T-helper 2 cell treated with Interferon-gamma antibody and Interleukin-4, amounts not matched to agents 100 ng/mL and 5 ng/mL, for 36 hours (primary cell): ENCODE results near the gene TRPV2. TPM values are rescaled to one million over a fixed set of nuclear protein-coding genes. Genes with fewer than 3 reads are reported as not detected.

Experiments
- intact Hi-C: fragments of 100-400 bp; cut with micrococcal nuclease; formaldehyde crosslinking; loops from one replicate; pipeline ENCODE4 v1.15.1; 2023
- total RNA-seq: library from RNA; stranded (reverse); gene quantifications from 2 replicates; pipeline ENCODE4 v1.2.3, GENCODE V29; 2022

Gene TRPV2
- total RNA-seq, 1 donor from 2014 or later = 135 TPM

DNA sequence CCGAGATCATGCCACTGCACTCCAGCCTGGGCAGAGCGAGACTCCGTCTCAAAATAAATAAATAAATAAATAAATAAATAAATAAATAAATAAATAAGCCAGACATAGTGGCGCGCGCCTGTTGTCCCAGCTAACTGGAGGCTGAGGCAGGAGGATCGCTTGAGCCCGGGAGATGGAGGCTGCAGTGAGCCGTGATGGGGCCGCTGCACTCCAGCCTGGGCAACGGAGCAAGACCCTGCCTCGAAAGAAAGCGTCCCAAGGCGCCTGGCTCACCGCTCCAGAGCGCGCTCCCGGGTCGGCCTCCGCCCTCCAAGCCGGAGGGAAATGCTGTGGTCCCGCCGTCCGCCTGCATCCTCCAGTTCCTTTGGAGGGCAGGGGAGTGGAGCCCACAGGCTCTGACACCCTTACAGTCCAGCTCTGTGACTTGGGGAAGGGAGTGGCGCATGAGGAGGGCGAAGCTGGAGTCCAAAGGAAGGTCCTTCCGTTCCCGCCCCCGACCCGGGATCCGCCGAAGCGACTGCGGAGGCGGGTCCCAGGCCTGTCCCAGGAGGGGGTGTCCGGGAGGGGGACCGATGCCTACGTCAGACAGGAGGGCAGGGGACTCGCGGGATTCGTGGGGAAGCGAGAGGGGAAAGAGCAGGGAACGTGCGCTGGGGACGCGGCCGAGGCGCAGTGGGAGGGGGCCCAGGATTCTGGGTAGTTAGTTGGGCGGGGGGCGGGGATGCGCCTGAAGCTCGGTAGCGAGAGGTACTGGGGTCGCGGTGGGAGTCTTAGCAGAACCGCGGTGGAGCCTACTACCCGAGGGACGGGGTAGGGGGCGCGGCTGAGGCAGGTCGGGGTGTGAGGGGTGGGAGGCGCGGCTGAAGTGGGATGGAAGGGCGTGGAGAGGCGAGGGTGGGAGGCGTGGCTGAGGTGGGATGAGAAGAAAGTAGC lies 8.4 kb upstream of the TRPV2 start:
- intact Hi-C loops = no loop called here

DNA sequence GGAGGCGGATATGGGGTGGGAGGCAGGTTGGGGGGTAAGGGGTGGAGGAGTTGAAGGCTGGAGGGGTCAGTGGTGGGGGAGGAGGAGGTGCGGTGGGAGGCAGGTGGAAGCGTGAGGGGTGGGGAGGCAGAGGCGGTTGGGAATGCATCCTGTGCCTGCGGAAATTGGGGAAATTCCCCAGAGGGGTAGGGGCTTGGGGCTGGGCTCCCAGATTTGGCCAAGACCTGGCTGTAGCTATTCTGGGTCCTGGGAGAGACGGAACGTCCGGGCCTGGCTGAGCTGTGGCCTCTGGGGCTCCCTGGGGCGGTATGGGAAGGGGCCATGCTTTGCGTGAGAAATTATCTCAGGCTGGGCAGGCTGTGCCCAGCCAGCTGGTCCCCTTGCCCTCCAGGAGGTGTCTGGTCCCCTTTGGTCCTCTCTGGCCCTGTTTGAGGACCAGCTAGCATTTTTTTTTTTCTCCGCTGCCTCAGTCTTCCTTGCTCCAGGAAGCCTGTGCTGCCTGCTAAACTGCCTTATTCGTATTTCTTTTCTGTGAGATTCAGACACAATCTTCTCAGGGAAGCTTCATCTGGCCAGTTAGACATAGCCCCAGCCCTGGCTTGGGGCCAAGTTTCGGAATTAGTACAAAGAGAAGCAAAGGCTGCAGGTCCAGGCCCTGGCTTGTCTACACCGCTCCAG lies 7.3 kb upstream of the TRPV2 start:
- intact Hi-C loops = no loop called here

DNA sequence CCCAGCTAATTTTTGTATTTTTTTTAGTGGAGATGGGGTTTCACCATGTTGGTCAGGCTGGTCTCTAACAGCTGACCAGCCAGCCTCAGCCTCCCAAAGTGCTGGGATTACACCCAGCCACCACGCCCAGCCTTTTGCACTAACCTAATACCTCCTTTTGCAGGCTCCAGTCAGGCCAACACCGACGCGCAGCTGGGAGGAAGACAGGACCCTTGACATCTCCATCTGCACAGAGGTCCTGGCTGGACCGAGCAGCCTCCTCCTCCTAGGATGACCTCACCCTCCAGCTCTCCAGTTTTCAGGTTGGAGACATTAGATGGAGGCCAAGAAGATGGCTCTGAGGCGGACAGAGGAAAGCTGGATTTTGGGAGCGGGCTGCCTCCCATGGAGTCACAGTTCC lies 2.0 kb downstream of the TRPV2 start:
- intact Hi-C loops = loop anchor here (10.0 kb wide), 3 partner anchors 53 to 237 kb away; partner anchors contain the start of genes NCOR1, PIGL and ZNF624

DNA sequence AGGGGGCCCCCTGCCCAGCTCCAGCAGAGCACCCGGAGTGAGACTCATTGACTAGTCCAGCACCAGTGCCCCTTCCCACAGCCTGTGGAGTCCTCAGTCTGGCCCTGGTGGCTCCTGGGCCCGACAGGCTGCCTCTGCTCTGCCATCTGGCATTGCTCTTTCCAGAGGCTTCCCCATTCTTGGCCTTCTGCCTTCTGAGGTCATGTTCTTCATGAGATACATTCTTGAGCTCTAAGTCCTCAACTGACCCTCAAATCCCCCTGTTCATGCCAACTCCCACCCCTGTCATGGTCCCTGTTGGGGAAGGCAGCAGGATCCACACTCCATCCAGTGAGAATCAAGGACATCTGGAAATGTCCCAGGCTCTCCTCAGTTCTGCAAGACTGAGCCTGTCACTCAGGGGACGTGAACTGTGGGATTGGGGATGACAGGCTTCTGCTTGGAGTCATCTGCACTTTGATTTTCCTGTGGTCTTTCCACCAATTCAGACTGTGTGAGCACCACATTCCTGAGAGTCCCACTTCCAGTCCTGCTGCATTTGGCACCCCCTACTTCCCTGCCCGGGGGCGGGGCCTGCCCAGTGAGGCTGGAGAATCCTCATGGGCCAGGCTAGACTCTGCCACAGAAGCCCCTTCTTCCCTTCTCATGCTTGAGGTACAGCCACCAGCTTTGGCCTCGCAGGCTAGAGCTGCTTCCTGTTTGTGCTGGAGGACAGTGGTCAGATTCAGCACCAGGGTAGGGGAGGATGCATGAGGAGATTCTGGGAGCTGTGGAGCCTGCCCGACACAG lies 2.7 kb downstream of the TRPV2 start:
- intact Hi-C loops = loop anchor here (10.0 kb wide), 3 partner anchors 53 to 237 kb away; partner anchors contain the start of genes NCOR1, PIGL and ZNF624

DNA sequence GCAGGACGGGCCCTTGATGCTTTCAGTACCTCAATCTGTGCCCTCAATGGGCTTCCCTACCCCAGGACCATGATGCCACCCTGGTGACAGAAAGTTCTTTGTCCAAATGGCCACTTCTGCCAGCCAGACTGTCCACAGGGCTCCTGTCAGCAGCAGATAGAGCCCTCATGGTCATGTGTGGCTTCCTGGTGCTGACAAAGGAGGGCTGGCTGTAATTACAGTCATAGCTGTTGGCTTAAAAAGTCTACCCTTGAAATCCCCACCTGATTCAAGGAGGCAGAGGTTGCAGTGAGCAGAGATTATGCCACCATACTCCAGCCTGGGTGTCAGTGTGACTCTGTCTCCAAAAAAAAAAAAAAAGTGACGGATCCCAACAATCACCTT lies 3.3 kb downstream of the TRPV2 start:
- intact Hi-C loops = loop anchor here (10.0 kb wide), 3 partner anchors 54 to 236 kb away; partner anchors contain the start of genes NCOR1, PIGL and ZNF624

DNA sequence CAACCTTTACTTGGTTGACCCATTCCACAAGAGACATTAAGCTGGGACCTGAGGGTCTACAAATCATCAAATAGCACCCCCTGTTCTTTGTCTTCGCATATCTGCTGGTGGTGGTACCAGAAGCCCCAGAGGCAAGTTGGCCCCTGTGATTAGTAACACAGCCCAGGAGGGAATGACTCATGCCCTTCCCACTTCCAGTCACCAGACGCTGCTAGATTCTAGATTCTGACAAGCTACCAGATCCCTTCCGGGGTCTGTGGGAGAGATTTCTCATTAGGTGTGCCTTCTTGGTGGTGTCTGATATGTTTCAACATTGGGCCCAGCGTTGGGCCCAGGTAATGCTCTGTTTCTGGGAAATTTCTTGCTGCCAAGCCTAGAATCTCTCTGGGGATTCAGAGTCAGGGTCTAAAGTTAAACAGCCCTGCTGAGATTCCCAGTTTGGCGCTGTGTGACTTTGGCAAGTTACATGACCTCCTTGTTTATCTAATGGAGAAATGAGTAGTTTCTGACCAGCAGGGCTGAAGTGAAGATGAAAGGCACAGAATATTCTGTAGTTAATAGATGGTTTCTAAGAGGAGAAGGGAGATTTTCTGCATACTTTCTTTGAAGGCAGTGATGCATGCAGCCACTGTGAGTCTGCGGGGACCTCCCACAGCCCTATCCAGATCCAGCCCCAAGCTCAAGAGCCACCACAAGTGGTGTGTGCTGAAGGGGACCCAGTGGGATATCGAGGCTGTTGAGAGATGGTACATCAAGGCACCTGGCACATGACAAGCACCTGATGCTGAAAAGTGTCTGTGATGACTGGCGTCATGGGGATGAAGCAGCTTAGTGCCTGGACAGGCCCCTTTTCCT lies 3.9 kb downstream of the TRPV2 start:
- intact Hi-C loops = loop anchor here (10.0 kb wide), 3 partner anchors 54 to 236 kb away; partner anchors contain the start of genes NCOR1, PIGL and ZNF624

DNA sequence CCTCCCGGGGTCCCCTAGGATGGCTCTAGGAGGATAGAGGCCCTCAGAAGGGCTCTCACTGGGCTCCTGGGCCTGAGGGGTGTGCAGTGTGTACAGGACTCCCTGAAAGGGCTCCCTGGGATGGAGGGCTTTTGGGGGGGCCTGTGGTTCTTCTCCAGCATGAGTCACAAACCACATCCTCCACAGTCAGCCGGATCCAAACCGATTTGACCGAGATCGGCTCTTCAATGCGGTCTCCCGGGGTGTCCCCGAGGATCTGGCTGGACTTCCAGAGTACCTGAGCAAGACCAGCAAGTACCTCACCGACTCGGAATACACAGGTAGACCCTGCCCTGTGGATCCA lies 4.5 kb downstream of the TRPV2 start:
- intact Hi-C loops = loop anchor here (10.0 kb wide), 3 partner anchors 55 to 235 kb away; partner anchors contain the start of genes NCOR1, PIGL and ZNF624

DNA sequence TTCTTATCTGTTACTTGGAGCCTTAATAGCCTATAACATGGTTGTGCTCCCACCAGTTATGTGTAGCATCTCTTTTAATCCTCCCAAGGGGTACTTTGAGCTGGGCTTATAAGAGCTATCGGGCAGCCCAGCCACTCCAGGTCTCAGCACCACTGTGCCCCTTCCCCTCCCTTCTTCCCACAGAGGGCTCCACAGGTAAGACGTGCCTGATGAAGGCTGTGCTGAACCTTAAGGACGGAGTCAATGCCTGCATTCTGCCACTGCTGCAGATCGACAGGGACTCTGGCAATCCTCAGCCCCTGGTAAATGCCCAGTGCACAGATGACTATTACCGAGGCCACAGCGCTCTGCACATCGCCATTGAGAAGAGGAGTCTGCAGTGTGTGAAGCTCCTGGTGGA lies 7.0 kb downstream of the TRPV2 start:
- intact Hi-C loops = no loop called here

DNA sequence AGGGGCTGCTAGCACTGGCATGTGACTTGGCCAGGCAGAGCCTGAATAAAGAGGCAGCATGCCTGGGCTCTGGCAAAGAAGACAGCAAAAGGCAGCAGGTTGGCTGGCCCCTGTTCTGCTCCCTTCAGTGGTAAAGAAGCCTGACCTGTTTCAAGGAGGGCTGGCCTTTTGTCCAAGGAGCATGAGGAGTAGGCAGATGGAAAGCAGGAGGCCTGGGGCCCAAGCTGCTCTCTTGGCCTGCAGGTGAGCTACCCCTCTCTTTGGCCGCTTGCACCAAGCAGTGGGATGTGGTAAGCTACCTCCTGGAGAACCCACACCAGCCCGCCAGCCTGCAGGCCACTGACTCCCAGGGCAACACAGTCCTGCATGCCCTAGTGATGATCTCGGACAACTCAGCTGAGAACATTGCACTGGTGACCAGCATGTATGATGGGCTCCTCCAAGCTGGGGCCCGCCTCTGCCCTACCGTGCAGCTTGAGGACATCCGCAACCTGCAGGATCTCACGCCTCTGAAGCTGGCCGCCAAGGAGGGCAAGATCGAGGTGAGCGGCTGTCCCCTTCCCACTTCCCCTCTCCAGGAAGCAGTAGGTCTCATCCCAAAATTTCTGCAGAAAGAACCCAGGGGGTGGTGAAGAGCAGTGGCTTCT lies 8.0 kb downstream of the TRPV2 start:
- intact Hi-C loops = no loop called here

DNA sequence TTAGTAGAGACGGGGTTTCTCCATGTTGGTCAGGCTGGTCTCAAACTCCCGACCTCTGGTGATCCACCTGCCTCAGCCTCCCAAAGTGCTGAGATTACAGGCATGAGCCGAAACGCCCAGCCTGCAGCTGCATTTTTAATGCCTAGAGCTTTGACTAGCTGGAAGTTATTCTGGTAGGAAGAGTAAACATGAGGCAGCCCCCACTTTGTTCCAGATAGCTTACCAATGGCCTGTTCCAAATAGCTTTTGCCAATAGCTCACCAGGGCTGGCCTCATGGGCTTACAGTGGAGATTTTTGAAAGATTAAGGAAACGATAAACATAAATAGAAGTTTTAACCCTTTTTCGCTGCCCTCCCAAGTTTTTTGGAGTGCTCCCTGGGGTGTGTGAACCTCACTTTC lies 9.8 kb downstream of the TRPV2 start:
- intact Hi-C loops = no loop called here

DNA sequence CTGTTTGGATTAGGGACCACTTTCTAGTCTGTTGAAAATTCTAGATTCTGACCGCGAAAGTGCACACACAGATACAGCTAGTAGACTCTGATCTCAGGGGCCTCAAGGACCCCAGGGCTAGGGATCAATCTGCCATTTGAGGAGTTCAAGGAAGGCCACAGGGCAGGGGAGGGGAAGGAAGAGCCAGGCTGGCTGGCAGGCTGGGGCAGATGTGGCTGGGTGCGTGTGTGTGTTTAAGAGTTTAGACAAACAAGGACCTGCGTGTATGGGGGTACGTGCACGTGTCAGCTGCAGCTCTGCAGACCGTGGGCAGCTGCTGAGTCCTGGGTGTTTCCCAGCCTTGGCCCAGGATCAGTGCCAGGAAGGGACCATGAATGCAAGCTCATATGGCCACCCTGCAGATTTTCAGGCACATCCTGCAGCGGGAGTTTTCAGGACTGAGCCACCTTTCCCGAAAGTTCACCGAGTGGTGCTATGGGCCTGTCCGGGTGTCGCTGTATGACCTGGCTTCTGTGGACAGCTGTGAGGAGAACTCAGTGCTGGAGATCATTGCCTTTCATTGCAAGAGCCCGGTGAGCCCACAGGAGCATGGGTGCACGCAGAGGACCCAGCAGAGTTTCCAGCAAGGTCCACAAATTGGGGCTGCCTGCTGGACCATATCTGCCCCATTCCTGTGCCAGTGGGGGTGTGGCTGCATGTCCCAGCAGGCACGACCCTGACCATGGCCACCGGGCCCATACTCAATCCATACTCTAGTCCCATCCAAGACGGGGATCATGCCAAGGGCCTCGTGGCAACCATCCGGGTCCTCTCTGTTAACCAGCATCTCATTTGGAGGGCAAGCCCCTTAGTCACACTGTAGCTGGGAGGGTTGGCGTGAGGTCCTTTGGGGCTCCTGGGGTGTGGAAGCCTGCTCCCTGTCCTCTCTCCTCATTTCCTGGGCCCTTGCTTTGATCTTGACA lies 10.6 kb downstream of the TRPV2 start:
- intact Hi-C loops = no loop called here

DNA sequence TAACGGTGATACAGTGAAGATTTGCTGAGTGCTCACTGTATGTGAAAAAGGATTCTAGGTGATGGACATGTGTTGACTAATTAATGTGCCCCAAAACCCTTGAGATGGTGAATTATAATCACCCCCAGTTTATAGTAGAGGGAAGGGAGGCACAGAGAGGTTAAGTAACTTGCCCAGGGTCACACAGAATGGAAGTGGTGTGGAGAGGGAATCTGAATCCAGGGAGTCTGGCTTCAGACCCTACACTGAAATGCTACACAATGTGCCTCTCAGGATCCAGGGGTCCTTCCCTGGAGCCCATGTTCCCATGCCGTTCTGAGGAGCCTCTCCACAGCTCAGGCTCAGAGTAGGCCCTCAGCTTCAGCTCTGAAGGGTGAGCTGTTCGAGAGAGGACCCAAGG lies 11.6 kb downstream of the TRPV2 start:
- intact Hi-C loops = no loop called here

DNA sequence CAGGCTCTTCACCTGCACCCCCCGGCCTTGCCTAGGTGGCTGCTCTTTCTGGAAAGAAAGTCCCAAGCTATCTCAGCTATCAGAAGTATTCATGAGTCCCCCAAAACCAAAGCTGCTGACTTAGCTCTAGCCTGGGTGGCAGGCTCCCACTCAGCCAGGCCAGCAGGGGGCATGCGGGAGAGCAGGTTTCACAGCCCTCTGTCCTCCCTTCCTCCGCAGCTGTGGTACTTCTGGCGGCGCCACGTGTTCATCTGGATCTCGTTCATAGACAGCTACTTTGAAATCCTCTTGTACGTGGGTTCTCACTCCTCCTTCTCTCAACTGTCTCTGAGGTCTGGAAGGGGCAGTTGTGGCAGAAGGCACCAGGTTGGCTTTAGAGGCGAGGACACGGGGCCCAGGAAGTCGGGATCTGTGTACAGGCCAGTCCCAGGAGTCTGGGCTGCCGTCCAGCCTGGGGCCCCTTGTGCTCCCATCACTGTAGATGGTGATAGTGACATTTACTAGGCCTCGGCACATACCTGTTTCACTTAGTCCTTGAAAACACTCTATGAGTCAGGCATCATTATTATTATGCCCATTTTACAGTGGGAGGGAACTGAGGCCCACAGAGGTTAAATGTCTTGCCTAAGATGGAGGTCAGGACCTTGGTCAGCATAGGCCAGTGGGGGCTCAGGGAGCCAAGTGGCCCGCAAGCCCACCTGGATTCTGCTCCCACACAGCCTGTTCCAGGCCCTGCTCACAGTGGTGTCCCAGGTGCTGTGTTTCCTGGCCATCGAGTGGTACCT lies 12.9 kb downstream of the TRPV2 start:
- intact Hi-C loops = no loop called here

DNA sequence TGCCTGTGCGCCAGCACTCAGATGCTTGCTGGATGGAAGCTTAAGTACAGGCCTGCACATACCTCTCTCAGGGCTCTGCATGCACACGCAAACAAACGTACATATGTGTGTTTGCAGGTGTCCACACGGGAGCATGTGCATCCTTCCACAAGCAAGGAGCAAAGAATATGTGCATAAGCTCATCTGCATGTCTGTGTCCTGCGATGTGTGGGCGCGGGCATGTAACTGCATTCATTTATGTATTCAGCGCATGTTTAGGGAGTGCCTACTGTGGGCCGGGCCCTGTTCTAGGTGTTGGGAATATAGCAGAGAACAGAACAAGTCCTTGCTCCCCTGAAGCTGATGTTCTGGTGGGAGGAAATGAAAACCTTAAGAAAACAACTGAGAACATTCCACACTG lies 13.7 kb downstream of the TRPV2 start:
- intact Hi-C loops = no loop called here

DNA sequence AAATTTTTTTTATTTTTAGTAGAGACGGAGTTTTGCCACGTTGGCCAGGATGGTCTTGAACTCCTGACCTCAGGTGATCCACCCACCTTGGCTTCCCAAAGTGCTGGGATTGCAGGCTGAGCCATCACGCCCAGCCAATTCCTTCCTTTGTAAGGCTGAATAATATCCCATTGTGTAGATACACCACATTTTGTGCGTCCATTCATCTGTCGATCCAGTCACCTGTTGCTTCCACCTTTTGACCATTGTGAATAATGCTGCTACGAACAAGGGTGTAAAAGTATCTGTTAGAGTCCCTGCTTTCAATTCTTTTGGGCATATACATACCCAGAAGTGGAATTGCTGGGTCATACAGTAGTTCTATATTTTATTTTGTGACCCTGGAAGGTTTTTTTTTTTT lies 15.3 kb downstream of the TRPV2 start:
- intact Hi-C loops = no loop called here

DNA sequence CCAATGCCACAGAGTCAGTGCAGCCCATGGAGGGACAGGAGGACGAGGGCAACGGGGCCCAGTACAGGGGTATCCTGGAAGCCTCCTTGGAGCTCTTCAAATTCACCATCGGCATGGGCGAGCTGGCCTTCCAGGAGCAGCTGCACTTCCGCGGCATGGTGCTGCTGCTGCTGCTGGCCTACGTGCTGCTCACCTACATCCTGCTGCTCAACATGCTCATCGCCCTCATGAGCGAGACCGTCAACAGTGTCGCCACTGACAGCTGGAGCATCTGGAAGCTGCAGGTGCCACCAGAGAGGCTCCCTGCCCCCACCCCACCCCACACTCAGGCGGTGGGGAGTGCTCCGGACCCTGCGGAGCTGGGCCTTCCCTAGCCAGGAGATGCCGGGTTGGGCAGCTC lies 16.6 kb downstream of the TRPV2 start:
- intact Hi-C loops = no loop called here

DNA sequence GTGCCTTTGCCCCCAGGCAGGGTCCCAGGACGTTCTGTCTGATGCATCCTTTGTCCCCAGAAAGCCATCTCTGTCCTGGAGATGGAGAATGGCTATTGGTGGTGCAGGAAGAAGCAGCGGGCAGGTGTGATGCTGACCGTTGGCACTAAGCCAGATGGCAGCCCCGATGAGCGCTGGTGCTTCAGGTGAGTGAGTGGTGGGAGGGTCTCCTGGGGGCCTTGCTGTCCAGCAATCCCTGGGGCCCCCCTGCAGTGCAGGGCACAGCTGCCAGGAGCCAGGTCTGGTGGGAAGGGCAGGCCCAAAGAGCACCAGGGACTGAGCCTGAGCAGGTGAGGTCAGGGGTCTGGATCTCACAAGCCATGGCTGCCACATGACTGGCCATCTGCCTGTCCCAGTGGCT lies 18.1 kb downstream of the TRPV2 start:
- intact Hi-C loops = no loop called here

DNA sequence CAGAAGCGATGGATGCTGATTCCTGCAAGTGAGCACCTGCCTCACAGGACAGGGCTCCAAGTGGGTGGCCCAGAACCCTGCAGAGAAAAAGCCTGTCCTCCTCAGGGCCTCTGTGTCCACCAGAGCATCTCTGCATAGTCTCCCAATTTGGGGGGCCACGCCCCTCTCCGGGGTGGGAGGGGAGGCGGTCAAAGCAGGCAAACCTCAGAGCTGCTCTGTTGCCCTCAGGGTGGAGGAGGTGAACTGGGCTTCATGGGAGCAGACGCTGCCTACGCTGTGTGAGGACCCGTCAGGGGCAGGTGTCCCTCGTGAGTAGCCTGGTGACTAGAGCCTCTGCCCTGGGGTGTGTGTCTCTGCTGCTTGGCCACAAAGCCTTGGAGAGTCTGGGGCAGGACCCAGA lies 19.3 kb downstream of the TRPV2 start:
- intact Hi-C loops = loop anchor here (5.0 kb wide), 1 partner anchor 217 kb away; the partner anchor contains the start of genes NCOR1 and PIGL
